Gastrocnemius medialis (tissue), 4 donors: ENCODE measurements around the gene F13B. TPM values are rescaled to one million over a fixed set of nuclear protein-coding genes. Genes with fewer than 3 reads are reported as not detected.
"Not testable (repeated sequence)": the region's sequence is repeated elsewhere in the genome, so short reads cannot be mapped to it uniquely, and the experiment has no call there.

Source experiments
- ATAC-seq, 2 donors: fragments of 150-250 bp; one replicate each; pipeline ENCODE4 v1.9.1; 2016
- DNase-seq, 2 donors: peaks; one replicate each; pipeline ENCODE4 v3.0.0-alpha.2; 2019
- H3K27ac ChIP-seq, 4 donors: fragments of 200-600 bp; sonication (generic); 1 replicate in 1 of 4; 2 replicates in 3 of 4; pipeline ENCODE4 v1.5.1; 2016 to 2018; ENCODE audit warnings: mild to moderate bottlenecking in 2 of 4, moderate library complexity in 1 of 4
- H3K27me3 ChIP-seq, 3 donors: fragments of 200-600 bp; sonication (generic) in 2 of 3; 1 replicate in 1 of 3; 2 replicates in 2 of 3; pipeline versions ENCODE4 v1.5.1 to v1.6.0; 2016 to 2019; ENCODE audit warnings: mild to moderate bottlenecking in 1 of 3, moderate library complexity in 1 of 3
- H3K36me3 ChIP-seq, 2 donors: fragments of 200-600 bp; sonication (generic) in 1 of 2; one replicate each; pipeline ENCODE4 v1.5.1; 2017 to 2018
- H3K4me1 ChIP-seq, 2 donors: fragments of 200-600 bp; sonication (generic) in 1 of 2; one replicate each; pipeline ENCODE4 v1.5.1; 2016 to 2017; ENCODE audit warnings: mild to moderate bottlenecking in 2 of 2
- H3K4me3 ChIP-seq, 4 donors: fragments of 200-600 bp; sonication (generic) in 3 of 4; 1 replicate in 1 of 4; 2 replicates in 3 of 4; pipeline ENCODE4 v1.5.1; 2016 to 2019; ENCODE audit warnings: mild to moderate bottlenecking in 2 of 4
- H3K9me3 ChIP-seq, 3 donors: fragments of 200-600 bp; sonication (generic) in 2 of 3; 1 replicate in 1 of 3; 2 replicates in 2 of 3; pipeline ENCODE4 v1.5.1; 2016 to 2019
- POLR2A ChIP-seq, 2 donors: fragments of 450-650 bp; IDR thresholded peaks; one replicate each; pipeline ENCODE4 v1.6.1; 2017; ENCODE audit warnings: antibody characterized with exemption in 2 of 2, mild to moderate bottlenecking in 2 of 2, moderate library complexity in 2 of 2
- in situ Hi-C, 4 donors: fragments of 200-750 bp; cut with MboI; loops; one replicate each; pipeline versions ENCODE4 v1.15.0 to v1.8.0; 2017; ENCODE audit warnings: low sequenced_read_pairs in 4 of 4
- intact Hi-C: fragments of 100-400 bp; cut with DNase I; formaldehyde crosslinking; loops from one replicate; pipeline ENCODE4 v1.15.1; 2023; ENCODE audit warnings: low total_unique reads
- total RNA-seq, 4 donors: library from RNA; depleted of rRNA; stranded (reverse); fragments of >200 nt; gene quantifications; one replicate each; pipeline versions ENCODE4 v1.1.0 to v1.2.3, GENCODE V29; 2016
- TF ChIP-seq, protein P1 (sequence below), 5 experiments: fragments of 450-650 bp in 3 of 5; fragments of 200-600 bp in 2 of 5; sonication (generic) in 2 of 5; IDR thresholded peaks in 4 of 5; conservative IDR thresholded peaks in 1 of 5; 1 replicate in 4 of 5; 2 replicates in 1 of 5; pipeline ENCODE4 v1.5.1; 2016 to 2019; ENCODE audit warnings: antibody characterized with exemption in 5 of 5, mild to moderate bottlenecking in 3 of 5, moderate library complexity in 3 of 5

The F13B gene
- total RNA-seq, 4 donors from 2014 or later = not detected

DNA sequence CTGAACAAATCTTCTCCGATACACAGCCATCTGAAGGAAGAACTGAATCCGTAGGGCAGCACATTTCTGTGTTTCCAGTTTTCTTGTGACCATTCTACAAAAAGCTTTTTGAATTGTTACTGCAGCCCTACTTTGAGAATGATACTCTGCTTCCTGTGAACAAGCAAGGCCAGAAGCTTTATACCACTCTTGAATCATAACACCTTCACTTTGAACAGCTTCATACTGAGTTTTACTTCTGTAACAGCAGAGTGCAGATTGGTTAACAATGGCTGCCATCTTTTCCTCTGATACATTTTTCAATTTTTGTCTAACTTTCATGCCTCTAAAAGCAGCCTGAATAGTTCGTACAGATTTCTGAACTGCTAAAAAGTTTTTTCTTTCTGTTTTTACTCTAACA is 33.6 kb upstream of the F13B start:
- peaks cover 0 to 5% of the 10 kb centered on the region in 2 donors for H3K4me1 ChIP-seq
- in situ Hi-C loops = no loop called here
- H3K9me3 ChIP-seq = no peaks in the 10 kb centered on the region
- no peak for DNase-seq
- TF ChIP-seq, protein P1, sequence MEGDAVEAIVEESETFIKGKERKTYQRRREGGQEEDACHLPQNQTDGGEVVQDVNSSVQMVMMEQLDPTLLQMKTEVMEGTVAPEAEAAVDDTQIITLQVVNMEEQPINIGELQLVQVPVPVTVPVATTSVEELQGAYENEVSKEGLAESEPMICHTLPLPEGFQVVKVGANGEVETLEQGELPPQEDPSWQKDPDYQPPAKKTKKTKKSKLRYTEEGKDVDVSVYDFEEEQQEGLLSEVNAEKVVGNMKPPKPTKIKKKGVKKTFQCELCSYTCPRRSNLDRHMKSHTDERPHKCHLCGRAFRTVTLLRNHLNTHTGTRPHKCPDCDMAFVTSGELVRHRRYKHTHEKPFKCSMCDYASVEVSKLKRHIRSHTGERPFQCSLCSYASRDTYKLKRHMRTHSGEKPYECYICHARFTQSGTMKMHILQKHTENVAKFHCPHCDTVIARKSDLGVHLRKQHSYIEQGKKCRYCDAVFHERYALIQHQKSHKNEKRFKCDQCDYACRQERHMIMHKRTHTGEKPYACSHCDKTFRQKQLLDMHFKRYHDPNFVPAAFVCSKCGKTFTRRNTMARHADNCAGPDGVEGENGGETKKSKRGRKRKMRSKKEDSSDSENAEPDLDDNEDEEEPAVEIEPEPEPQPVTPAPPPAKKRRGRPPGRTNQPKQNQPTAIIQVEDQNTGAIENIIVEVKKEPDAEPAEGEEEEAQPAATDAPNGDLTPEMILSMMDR (IDR thresholded peaks at IDR 0.05 in 4 of 5, conservative IDR thresholded peaks at IDR 0.05 in 1 of 5) = no peak
- no peak for TF ChIP-seq POLR2A (IDR thresholded peaks at IDR 0.05)
- H3K27ac ChIP-seq = no peak overlapping the region
- no peak for ATAC-seq
- no peaks in the 10 kb centered on the region for H3K36me3 ChIP-seq
- intact Hi-C loops = no loop called here
- H3K4me3 ChIP-seq = no peak overlapping the region
- no peaks in the 10 kb centered on the region for H3K27me3 ChIP-seq

DNA sequence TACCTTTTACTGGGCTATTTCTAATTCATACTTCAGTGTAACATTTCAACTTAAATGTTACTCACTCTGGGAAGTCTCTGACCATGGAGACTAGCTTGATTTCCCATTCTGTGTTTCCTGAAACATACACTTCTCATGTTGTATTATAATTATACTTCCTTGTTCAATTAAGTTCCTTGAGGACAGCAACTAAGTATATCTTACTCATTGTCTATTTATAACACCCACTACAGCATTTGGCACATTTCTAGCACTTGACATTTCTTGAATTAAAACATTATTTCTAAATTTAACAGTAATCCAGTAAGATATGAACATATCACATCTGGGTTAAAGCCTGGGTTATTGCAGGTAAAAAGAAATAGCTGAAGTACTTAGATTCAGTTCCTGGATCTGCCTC is 32.4 kb upstream of the F13B start:
- Histone ChIP-seq H3K27me3 (no peaks in the 10 kb centered on the region), H3K4me3 (no peak overlapping the region), H3K36me3 (no peaks in the 10 kb centered on the region), H3K9me3 (no peaks in the 10 kb centered on the region), H3K27ac (no peak overlapping the region), H3K4me1 (peaks cover 0 to 5% of the 10 kb centered on the region in 2 donors)
- ATAC-seq = no peak
- no peak for TF ChIP-seq POLR2A (IDR thresholded peaks at IDR 0.05)
- TF ChIP-seq, protein P1 (IDR thresholded peaks at IDR 0.05 in 4 of 5, conservative IDR thresholded peaks at IDR 0.05 in 1 of 5) = no peak
- intact Hi-C loops (no loop called here), in situ Hi-C loops (no loop called here)
- DNase-seq = no peak

DNA sequence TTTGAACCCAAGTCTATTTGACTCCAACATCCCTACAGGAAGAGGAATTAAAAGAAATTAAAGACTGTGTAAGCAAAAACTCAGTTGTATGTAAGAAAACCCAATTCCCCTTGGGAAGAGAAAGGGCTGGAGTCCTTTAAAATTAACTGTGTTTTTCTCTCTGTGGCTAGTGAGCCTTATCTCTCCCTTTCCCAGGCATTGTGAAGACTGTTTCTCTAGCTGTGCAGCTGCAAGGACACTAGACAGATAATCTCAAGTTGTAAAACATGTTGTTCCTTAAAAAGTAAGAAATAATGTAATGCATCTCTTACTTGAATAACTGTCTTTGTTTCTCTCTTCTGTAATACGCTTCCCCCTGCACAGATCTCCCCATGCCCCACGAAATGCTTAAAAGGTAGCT is 29.9 kb upstream of the F13B start:
- DNase-seq, ATAC-seq, in situ Hi-C loops, H3K4me3 ChIP-seq, H3K27me3 ChIP-seq, intact Hi-C loops, H3K4me1 ChIP-seq, H3K27ac ChIP-seq, H3K36me3 ChIP-seq, H3K9me3 ChIP-seq: not testable (repeated sequence)

DNA sequence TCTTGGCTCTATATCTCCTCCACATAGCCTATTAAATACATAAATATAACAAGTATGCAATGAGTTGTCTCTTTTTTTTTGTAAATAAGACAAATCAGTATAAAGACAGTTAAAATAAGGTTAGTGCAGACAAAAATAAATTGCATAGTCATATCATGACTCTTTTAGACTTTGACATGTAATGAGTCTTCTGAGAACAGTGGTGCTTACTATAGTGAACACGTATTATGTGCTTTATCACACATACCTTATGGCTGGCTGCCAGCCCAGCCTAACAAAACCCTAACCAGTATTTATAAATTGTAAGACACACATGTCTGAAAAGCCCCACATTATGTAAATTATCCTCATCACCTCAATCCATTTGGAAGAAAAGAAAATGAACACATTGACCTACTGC is 29.1 kb upstream of the F13B start:
- Histone ChIP-seq H3K4me3 (no peak overlapping the region), H3K9me3 (no peaks in the 10 kb centered on the region), H3K27me3 (no peaks in the 10 kb centered on the region), H3K36me3 (no peaks in the 10 kb centered on the region), H3K4me1 (peaks cover 0 to 5% of the 10 kb centered on the region in 2 donors), H3K27ac (no peak overlapping the region)
- no peak for TF ChIP-seq POLR2A (IDR thresholded peaks at IDR 0.05)
- TF ChIP-seq, protein P1 (IDR thresholded peaks at IDR 0.05 in 4 of 5, conservative IDR thresholded peaks at IDR 0.05 in 1 of 5) = no peak
- intact Hi-C loops = no loop called here
- DNase-seq (no peak), ATAC-seq (no peak)
- in situ Hi-C loops = no loop called here

DNA sequence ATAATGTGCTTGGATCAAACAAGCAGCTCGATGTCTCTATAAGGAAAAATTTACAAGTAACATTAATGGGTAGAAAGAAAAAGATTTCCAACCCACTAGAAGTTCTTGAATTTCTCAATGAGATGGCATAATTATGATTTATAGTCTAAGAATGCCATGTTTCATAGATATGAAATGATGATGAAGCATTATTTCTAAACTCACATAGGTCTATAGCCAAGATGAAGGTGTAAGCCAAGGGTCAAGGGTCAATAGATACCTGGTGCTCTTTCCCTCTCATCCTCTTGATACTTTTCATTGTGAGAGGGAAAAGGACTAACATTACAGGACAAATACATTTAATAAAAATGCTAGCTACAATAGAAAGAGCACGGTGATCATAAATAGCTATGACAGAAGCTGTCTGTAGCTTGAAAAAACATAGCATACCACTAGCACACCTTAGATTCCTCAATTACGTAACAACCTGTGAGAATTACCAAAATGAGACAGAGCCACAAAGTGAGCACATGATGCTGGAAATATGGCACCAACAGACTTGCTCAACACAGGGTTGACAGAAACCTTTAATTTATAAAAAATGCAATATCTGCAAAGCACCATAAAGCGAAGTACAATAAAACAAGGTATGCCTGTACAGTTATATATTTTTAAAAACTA is 26.3 kb upstream of the F13B start:
- ATAC-seq (no peak), DNase-seq (no peak)
- TF ChIP-seq POLR2A (IDR thresholded peaks at IDR 0.05) = no peak
- TF ChIP-seq, protein P1 (IDR thresholded peaks at IDR 0.05 in 4 of 5, conservative IDR thresholded peaks at IDR 0.05 in 1 of 5) = no peak
- H3K9me3 ChIP-seq = no peaks in the 10 kb centered on the region
- no peaks in the 10 kb centered on the region for H3K27me3 ChIP-seq
- H3K4me1 ChIP-seq = no peaks in the 10 kb centered on the region
- H3K4me3 ChIP-seq = no peak overlapping the region
- in situ Hi-C loops = no loop called here
- no peak overlapping the region for H3K27ac ChIP-seq
- intact Hi-C loops = no loop called here
- no peaks in the 10 kb centered on the region for H3K36me3 ChIP-seq
